HCT116 (cell line): ENCODE measurements around the gene U2AF2. TPM values are rescaled to one million over a fixed set of nuclear protein-coding genes. Genes with fewer than 3 reads are reported as not detected.

ENCODE experiments used
- CBX3 ChIP-seq: IDR thresholded peaks from 2 replicates; pipeline ENCODE4 v1.6.1; 2012; ENCODE audit warnings: low read depth
- CTCF ChIP-seq, 3 experiments: fragments of 200-600 bp in 1 of 3; sonication (generic) in 1 of 3; IDR thresholded peaks in 2 of 3; conservative IDR thresholded peaks in 1 of 3; 2 replicates each; pipeline ENCODE4 v1.5.1; 2012 to 2017; ENCODE audit warnings: low read depth in 2 of 3, low read length in 2 of 3, antibody characterized with exemption in 1 of 3, borderline replicate concordance in 1 of 3, control low read depth in 1 of 3, mild to moderate bottlenecking in 1 of 3, mixed read lengths in 1 of 3, mixed run types in 1 of 3, moderate library complexity in 1 of 3; ENCODE audit not compliant: insufficient read depth in 1 of 3
- EGR1 ChIP-seq: IDR thresholded peaks from 2 replicates; pipeline ENCODE4 v1.6.1; 2012; ENCODE audit warnings: low read depth
- EZH2phosphoT487 ChIP-seq: fragments of 200-600 bp; IDR thresholded peaks from 2 replicates; pipeline ENCODE4 v1.6.1; 2018; ENCODE audit warnings: antibody characterized with exemption, borderline replicate concordance
- MAX ChIP-seq: IDR thresholded peaks from 2 replicates; pipeline ENCODE4 v1.6.1; 2012
- POLR2A ChIP-seq: IDR thresholded peaks from 2 replicates; pipeline ENCODE4 v1.7.0; 2011; ENCODE audit warnings: borderline replicate concordance; ENCODE audit not compliant: insufficient read depth, insufficient read length; ENCODE audit errors: extremely low read depth
- POLR2AphosphoS5 ChIP-seq: IDR thresholded peaks from 2 replicates; pipeline ENCODE4 v1.6.1; 2011; ENCODE audit warnings: mild to moderate bottlenecking, low read depth, low read length, moderate library complexity
- REST ChIP-seq: IDR thresholded peaks from 2 replicates; pipeline ENCODE4 v1.6.1; 2012; ENCODE audit warnings: low read depth
- SIN3A ChIP-seq: IDR thresholded peaks from 2 replicates; pipeline ENCODE4 v1.6.1; 2012; ENCODE audit warnings: low read depth
- ZFX ChIP-seq: fragments of 450-650 bp; IDR thresholded peaks from 2 replicates; pipeline ENCODE4 v1.6.1; 2017
- total RNA-seq: library from RNA; stranded (reverse); gene quantifications from one replicate; pipeline ENCODE4 v1.2.1, GENCODE V29; 2021; ENCODE audit not compliant: unreplicated experiment

Gene U2AF2
- total RNA-seq, 1 experiment from 2014 or later, result 259 TPM

GRCh38 chr19:55650602-55651230 lies 4.1 kb upstream of the U2AF2 start (continued):
- no peak for TF ChIP-seq REST
- no peak for TF ChIP-seq EZH2phosphoT487
- TF ChIP-seq CTCF (IDR thresholded peaks at IDR 0.05 in 2 of 3, conservative IDR thresholded peaks at IDR 0.05 in 1 of 3; ENCODE audit: borderline replicate concordance in 1 of 3, insufficient read depth in 1 of 3, low read depth in 2 of 3, low read length in 2 of 3), result no peak
- TF ChIP-seq EGR1, result no peak
- TF ChIP-seq POLR2A, result no peak
- TF ChIP-seq POLR2AphosphoS5, result no peak
- no peak for TF ChIP-seq ZFX
- no peak for TF ChIP-seq CBX3
- TF ChIP-seq MAX, result no peak
- no peak for TF ChIP-seq SIN3A
- TF ChIP-seq, all 23 proteins: peak for 0
